Adipocyte (in vitro differentiated cells): ENCODE measurements around the gene RTL10.
"Not testable (repeated sequence)": the region's sequence is repeated elsewhere in the genome, so short reads cannot be mapped to it uniquely, and the experiment has no call there.

Experiments
- DNase-seq: peaks from one replicate; pipeline ENCODE4 v3.0.0-alpha.2; 2015; ENCODE audit warnings: low read depth
- H3K27me3 ChIP-seq: replicated peaks from 2 replicates; pipeline ENCODE4 v1.7.0; 2013; ENCODE audit warnings: mild to moderate bottlenecking, low read length, moderate library complexity; ENCODE audit not compliant: control insufficient read depth, insufficient read depth
- H3K36me3 ChIP-seq: 2 replicates; pipeline ENCODE4 v1.7.0; 2013; ENCODE audit warnings: low read length, mild to moderate bottlenecking, moderate library complexity; ENCODE audit not compliant: control insufficient read depth, insufficient read depth, severe bottlenecking
- H3K4me1 ChIP-seq: 2 replicates; pipeline ENCODE4 v1.7.0; 2013; ENCODE audit warnings: mild to moderate bottlenecking, low read length, moderate library complexity; ENCODE audit not compliant: control insufficient read depth, insufficient read depth
- H3K4me3 ChIP-seq: 2 replicates; pipeline ENCODE4 v1.7.0; 2013; ENCODE audit warnings: mild to moderate bottlenecking, low read length, moderate library complexity
- H3K9ac ChIP-seq: 2 replicates; pipeline ENCODE4 v1.7.0; 2013; ENCODE audit warnings: mild to moderate bottlenecking, low read length, moderate library complexity
- H3K9me3 ChIP-seq: 2 replicates; pipeline ENCODE4 v1.7.0; 2013; ENCODE audit warnings: mild to moderate bottlenecking, low read length, moderate library complexity; ENCODE audit not compliant: control insufficient read depth

Gene RTL10

GRCh38 chr22:19843857-19844376, 10.8 kb downstream of the RTL10 start:
- Histone ChIP-seq H3K36me3 (no peaks in the 10 kb centered on the region), H3K9ac (no peak overlapping the region), H3K4me3 (no peak overlapping the region), H3K9me3 (no peaks in the 10 kb centered on the region), H3K27me3 (no peaks in the 10 kb centered on the region), H3K4me1 (peaks cover 2% of the 10 kb centered on the region)
- DNase-seq = no peak

- Histone ChIP-seq H3K27me3 (no peaks in the 10 kb centered on the region), H3K4me3 (no peak overlapping the region), H3K36me3 (no peaks in the 10 kb centered on the region), H3K9me3 (no peaks in the 10 kb centered on the region), H3K9ac (no peak overlapping the region), H3K4me1 (no peaks in the 10 kb centered on the region)
- no peak for DNase-seq
Measured at GRCh38 chr22:19843107-19843856, 11.4 kb downstream of the RTL10 start.

GRCh38 chr22:19842393-19843106, 12.1 kb downstream of the RTL10 start:
- Histone ChIP-seq H3K9ac (no peak overlapping the region), H3K4me3 (no peak overlapping the region), H3K9me3 (no peaks in the 10 kb centered on the region), H3K27me3 (no peaks in the 10 kb centered on the region), H3K4me1 (no peaks in the 10 kb centered on the region), H3K36me3 (no peaks in the 10 kb centered on the region)
- DNase-seq = no peak

- H3K4me3 ChIP-seq = no peak overlapping the region
- no peaks in the 10 kb centered on the region for H3K4me1 ChIP-seq
- DNase-seq = no peak
- H3K9ac ChIP-seq = no peak overlapping the region
- H3K9me3 ChIP-seq = no peaks in the 10 kb centered on the region
- no peaks in the 10 kb centered on the region for H3K36me3 ChIP-seq
- H3K27me3 ChIP-seq = no peaks in the 10 kb centered on the region
Measured at GRCh38 chr22:19841641-19842392, 12.9 kb downstream of the RTL10 start.

- no peaks in the 10 kb centered on the region for H3K9me3 ChIP-seq
- no peak overlapping the region for H3K4me3 ChIP-seq
- H3K36me3 ChIP-seq = no peaks in the 10 kb centered on the region
- no peaks in the 10 kb centered on the region for H3K4me1 ChIP-seq
- no peak overlapping the region for H3K9ac ChIP-seq
- H3K27me3 ChIP-seq = no peaks in the 10 kb centered on the region
- no peak for DNase-seq
Measured at GRCh38 chr22:19840955-19841640, 13.6 kb downstream of the RTL10 start.

- no peaks in the 10 kb centered on the region for H3K9me3 ChIP-seq
- H3K4me3 ChIP-seq = no peak overlapping the region
- H3K9ac ChIP-seq = no peak overlapping the region
- no peaks in the 10 kb centered on the region for H3K4me1 ChIP-seq
- H3K36me3 ChIP-seq = no peaks in the 10 kb centered on the region
- H3K27me3 ChIP-seq = no peaks in the 10 kb centered on the region
- DNase-seq = no peak
Measured at GRCh38 chr22:19840059-19840458, 14.6 kb downstream of the RTL10 start.

GRCh38 chr22:19837915-19838314, 16.8 kb downstream of the RTL10 start:
- no peaks in the 10 kb centered on the region for H3K4me1 ChIP-seq
- no peak overlapping the region for H3K9ac ChIP-seq
- no peak overlapping the region for H3K4me3 ChIP-seq
- DNase-seq = no peak
- H3K36me3 ChIP-seq = no peaks in the 10 kb centered on the region
- no peaks in the 10 kb centered on the region for H3K9me3 ChIP-seq
- H3K27me3 ChIP-seq = no peaks in the 10 kb centered on the region

GRCh38 chr22:19836512-19836911, 18.2 kb downstream of the RTL10 start:
- DNase-seq = peak; percentile 42
- Histone ChIP-seq H3K4me1 (no peaks in the 10 kb centered on the region), H3K27me3 (no peaks in the 10 kb centered on the region), H3K9ac (no peak overlapping the region), H3K4me3 (no peak overlapping the region), H3K9me3 (no peaks in the 10 kb centered on the region), H3K36me3 (no peaks in the 10 kb centered on the region)

GRCh38 chr22:19834599-19834998, 20.1 kb downstream of the RTL10 start:
- no peak overlapping the region for H3K9ac ChIP-seq
- H3K4me1 ChIP-seq = no peaks in the 10 kb centered on the region
- no peak for DNase-seq

GRCh38 chr22:19833327-19833726, 21.3 kb downstream of the RTL10 start:
- not testable (repeated sequence) for DNase-seq, H3K4me3 ChIP-seq, H3K9ac ChIP-seq, H3K9me3 ChIP-seq, H3K36me3 ChIP-seq, H3K4me1 ChIP-seq, H3K27me3 ChIP-seq

More at GRCh38 chr22:19834599-19834998, 20.1 kb downstream of the RTL10 start:
- no peaks in the 10 kb centered on the region for H3K9me3 ChIP-seq
- H3K36me3 ChIP-seq = no peaks in the 10 kb centered on the region
- no peak overlapping the region for H3K4me3 ChIP-seq
- no peaks in the 10 kb centered on the region for H3K27me3 ChIP-seq
